Measurements from ENCODE around the gene GTPBP1.

Gene GTPBP1

DNA sequence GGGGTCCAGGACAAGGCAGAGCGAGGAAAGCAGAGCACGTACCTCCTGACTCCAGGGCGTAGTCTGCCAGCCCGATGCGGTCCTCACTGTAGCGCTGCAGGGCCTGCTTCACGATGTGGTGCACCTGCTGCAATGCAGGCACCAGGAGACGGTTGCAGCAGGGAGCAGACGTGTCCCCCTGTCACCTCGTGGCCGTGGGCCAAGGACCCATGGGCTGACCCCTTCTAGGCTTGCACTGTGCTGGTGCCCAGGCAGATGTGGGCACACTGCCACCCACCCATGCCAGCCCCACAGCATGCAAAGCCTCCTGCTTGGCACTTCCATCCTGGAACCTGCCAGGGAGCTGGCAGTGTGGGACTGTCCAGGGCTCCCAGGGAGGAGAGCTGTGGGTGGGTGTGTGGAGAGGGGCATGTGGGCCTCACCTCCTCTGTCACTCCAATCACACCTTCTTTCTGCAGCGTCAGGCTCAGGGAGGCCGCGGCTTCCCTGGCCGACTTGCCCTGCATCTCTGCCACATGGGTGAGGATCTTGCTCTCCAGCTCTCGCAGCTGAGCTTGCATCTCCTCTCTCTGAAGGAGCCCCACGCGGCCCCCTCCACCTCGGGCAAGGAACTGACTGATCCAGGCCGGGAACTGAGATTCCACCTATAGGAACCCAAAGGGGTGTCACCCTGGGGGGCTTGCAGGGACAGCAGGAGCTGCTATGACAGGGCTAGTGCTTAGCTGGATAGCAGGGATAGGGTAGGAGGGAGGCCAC lies 33.7 kb downstream of the GTPBP1 start:
- no peak for DNase-seq (ENCODE audit: low read depth in 3 of 3)

GRCh38 chr22:38740116-38740723 lies 34.5 kb downstream of the GTPBP1 start:
- DNase-seq (ENCODE audit: low read depth in 3 of 3), result no peak

GRCh38 chr22:38740754-38741153 lies 35.0 kb downstream of the GTPBP1 start:
- no peak for DNase-seq (ENCODE audit: low read depth in 3 of 3)

DNA sequence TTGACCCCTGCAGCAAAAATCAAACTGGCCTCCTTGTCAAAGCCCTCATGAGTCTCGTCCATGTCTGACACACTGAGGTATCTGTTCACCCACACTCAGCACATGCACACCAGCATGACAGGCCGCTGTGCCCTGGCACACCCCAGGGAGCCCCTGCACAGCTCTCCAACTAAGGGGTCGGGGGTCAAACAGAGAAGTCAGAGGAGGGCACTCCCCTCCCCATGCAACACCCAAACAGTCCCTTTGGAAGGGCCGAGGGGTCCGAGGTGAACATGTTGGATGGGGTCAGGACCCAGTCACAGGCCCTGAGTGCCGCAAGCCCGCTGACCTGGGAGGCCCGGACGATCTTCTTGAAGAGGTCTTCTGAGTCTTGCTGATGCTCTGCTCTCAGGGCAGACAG lies 35.4 kb downstream of the GTPBP1 start:
- DNase-seq (ENCODE audit: low read depth in 3 of 3), result no peak

DNA sequence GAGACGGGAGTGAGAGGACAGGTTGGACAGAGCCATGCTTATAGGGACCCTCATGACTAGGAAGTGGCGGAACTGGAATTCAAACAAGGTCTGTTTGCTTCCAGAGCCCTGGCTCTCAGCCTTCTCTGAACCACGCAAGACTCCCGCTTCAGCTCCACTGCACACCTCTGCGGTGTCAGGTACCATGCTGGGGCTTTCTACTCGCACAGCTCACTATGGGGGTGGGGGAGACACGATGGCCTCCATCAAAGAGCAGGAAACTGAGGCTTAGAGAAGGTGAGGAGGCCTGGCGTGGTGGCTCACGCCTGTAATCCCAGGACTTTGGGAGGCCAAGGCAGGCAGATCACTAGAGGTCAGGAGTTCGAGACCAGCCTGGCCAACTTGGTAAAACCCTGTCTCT lies 35.8 kb downstream of the GTPBP1 start:
- DNase-seq (ENCODE audit: low read depth in 3 of 3), result no peak

GRCh38 chr22:38742176-38742942 lies 36.6 kb downstream of the GTPBP1 start:
- DNase-seq (ENCODE audit: low read depth in 3 of 3), result no peak

DNA sequence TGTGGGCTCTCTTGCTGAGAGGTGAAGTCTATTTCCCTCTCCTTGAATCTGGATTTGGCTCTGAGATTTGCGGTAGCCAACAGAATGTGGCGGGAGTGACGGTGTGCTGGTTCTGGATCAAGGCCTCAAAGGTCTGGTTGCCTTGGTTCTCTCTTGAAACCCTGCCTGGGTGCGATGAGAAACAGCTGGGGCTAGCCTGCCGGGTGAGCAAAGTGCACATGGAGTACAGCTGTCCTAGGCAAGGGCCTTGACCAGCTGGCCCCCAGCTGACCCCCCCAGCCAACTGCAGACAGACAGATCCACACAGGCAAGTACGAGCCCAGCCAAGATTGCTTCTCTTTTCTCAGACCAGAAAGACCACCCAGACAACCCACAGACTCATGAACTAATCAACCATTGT lies 39.2 kb downstream of the GTPBP1 start:
- no peak for DNase-seq (ENCODE audit: low read depth in 3 of 3)

- DNase-seq (ENCODE audit: low read depth in 3 of 3), result no peak
These were observed 40.1 kb downstream of the GTPBP1 start for GRCh38 chr22:38745676-38746460.

- no peak for DNase-seq (ENCODE audit: low read depth in 3 of 3)
These were observed 42.9 kb downstream of the GTPBP1 start for GRCh38 chr22:38748487-38749136.

DNA sequence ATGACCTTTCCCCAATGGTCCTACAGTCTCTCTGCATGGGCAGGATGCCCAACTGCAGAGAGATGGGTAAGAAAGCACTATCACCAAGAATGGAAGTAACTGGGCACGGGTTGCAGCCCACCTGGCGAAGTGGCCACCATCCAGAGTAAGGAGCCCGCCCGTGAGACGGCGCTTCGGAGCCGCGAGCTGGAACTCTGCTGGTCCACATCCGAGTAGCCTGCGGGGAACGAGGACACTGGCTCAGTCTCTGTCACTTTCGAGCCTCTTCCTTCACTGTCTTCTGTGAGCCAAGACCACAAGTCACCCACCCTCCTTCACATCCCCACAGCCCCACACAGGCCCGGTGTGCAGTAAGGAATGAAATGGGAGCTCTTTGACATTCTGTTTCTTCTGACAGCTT lies 44.4 kb downstream of the GTPBP1 start:
- DNase-seq (ENCODE audit: low read depth in 3 of 3), result no peak

DNA sequence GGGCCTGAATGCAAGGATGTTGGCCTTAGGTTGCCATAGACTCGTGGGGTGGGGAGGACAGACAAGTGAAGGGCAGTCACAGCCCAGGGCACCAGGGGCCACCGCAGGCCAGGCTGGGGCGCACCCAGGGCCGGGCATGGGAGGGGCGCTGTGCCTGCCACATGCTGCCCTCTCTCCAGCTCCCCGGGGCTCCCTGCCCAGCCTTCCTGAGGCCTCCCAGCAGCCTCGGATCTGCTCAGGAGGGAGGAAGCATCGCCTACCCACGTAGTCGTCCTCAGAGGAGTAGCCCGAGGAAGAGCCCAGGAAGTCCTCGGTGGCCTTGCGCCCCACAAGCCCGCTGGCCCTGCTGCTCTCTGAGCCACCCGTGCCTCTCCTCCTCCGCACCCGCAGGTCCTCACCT lies 44.9 kb downstream of the GTPBP1 start:
- no peak for DNase-seq (ENCODE audit: low read depth in 3 of 3)

GRCh38 chr22:38751066-38751421 lies 45.3 kb downstream of the GTPBP1 start:
- DNase-seq (ENCODE audit: low read depth in 3 of 3), result no peak

GRCh38 chr22:38751422-38752346 lies 45.9 kb downstream of the GTPBP1 start:
- peak in 2 of 3 experiments; percentile 33 to 34 for DNase-seq (ENCODE audit: low read depth in 3 of 3)

GRCh38 chr22:38753948-38754750 lies 48.4 kb downstream of the GTPBP1 start:
- no peak for DNase-seq (ENCODE audit: low read depth in 3 of 3)

DNA sequence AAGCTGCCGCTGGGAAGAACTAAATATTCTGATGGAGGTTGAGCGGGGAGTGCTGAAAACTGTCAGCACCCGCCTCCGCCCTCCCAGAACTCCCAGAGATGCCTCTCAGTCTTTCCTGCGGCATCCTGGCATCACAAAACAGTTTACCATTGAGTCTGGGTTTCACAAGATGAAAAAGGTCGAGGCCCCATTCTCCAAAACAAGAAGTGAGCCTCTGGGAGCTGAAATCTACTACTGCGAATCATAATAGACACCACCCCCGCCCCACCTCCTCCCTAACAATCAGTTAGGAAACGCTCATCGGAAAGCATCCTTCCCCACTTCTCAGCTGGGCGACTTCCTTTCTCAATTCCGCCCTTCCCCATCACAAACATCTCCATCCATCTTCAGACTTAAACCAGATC lies 49.0 kb downstream of the GTPBP1 start:
- no peak for DNase-seq (ENCODE audit: low read depth in 3 of 3)

DNA sequence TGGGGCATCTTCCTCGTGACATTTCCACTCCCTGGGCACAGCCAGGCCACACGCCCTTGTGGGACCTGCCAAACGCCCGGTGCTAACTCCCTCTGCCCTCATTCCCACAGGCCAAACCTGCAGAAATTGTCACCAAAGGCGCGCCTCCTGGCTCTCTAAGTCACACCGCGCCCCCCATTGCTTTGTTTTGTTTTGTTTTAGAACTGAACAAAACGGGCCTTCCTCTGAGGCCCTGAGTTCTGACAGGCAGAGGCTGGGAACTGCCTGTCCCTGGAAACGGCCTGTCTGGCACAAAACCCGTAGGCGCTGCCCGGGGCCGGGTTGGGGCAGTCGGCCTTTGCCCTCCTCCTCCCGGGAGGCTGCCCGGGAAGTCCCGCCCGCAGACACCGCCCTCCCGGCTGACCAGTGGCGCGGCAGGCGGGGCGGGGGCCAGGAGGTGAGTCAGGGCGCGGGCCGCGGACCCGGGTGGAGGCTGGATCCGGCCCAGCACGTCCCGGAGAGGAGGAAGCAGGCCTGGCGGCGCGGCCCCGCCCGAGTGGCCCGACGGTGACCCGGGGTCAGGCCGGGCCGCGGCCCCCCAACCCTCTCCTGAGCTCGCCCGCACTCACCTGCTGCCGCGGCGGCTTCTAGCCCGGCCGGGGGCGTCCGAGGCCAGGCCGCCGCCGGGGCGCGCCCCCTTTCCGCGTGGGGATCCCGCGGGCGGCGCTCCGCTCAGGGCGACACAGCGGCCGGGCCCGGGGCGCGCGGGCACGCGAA lies 49.6 kb downstream of the GTPBP1 start:
- DNase-seq (ENCODE audit: low read depth in 3 of 3), result peak in 1 of 3 experiments; percentile 19

GRCh38 chr22:38755911-38756532 lies 50.3 kb downstream of the GTPBP1 start, which contains the start of gene SUN2:
Gene SUN2 (minus strand): TSS chr22:38755998. CDS start chr22:38752628, 3,370 bp downstream.
- DNase-seq (ENCODE audit: low read depth in 3 of 3), result peak; percentile 89 to 96 (median 91)

All from stimulated activated CD4-positive, alpha-beta T cell treated with anti-CD3 and anti-CD28 coated beads, TNF-alpha, amount 100 ng/mL, for 4 hours (primary cell).